ENCODE data around the gene MYADML2.

The MYADML2 gene

GRCh38 chr17:81977211-81977808 is 30.3 kb upstream of the MYADML2 start, which contains the start of gene ASPSCR1:
Gene ASPSCR1, plus strand, starts transcription at chr17:81977629. Its CDS starts 18 bp downstream, at chr17:81977647.
- peak; percentile 91 for DNase-seq

GRCh38 chr17:81976332-81977210 is 29.5 kb upstream of the MYADML2 start:
- no peak for DNase-seq

GRCh38 chr17:81973432-81973831 is 26.4 kb upstream of the MYADML2 start:
- DNase-seq: no peak

- no peak for DNase-seq
These were observed 22.1 kb upstream of the MYADML2 start for GRCh38 chr17:81968850-81969812.

GRCh38 chr17:81968396-81968745 is 21.3 kb upstream of the MYADML2 start:
- DNase-seq: no peak

GRCh38 chr17:81967533-81968395 is 20.7 kb upstream of the MYADML2 start:
- DNase-seq: peak; percentile 50

GRCh38 chr17:81967244-81967532 is 20.2 kb upstream of the MYADML2 start:
- no peak for DNase-seq

- no peak for DNase-seq
These were observed 19.6 kb upstream of the MYADML2 start for GRCh38 chr17:81966343-81967243.

- DNase-seq: no peak
These were observed 17.2 kb upstream of the MYADML2 start for GRCh38 chr17:81964081-81964849.

GRCh38 chr17:81962499-81963441 is 15.7 kb upstream of the MYADML2 start:
- DNase-seq: no peak

GRCh38 chr17:81961521-81962498 is 14.8 kb upstream of the MYADML2 start:
- no peak for DNase-seq

- peak; percentile 36 for DNase-seq
These were observed 14.1 kb upstream of the MYADML2 start, which contains the start of gene NOTUM for GRCh38 chr17:81961087-81961511. Gene NOTUM, minus strand, starts transcription at chr17:81961187. Its CDS starts 278 bp downstream, at chr17:81960909.

GRCh38 chr17:81960130-81960958 is 13.3 kb upstream of the MYADML2 start:
- no peak for DNase-seq

- peak; percentile 27 for DNase-seq
These were observed 12.5 kb upstream of the MYADML2 start for GRCh38 chr17:81959362-81960129.

GRCh38 chr17:81958633-81959342 is 11.8 kb upstream of the MYADML2 start:
- DNase-seq: no peak

Measured in fibroblast of skin of right quadriceps (primary cell).